Hindlimb muscle (tissue), 1 donor: ENCODE measurements around the gene ITGB5. TPM values are rescaled to one million over a fixed set of nuclear protein-coding genes. Genes with fewer than 3 reads are reported as not detected.
"Not testable (repeated sequence)": the region's sequence is repeated elsewhere in the genome, so short reads cannot be mapped to it uniquely, and the experiment has no call there.

ENCODE experiments used
- DNase-seq: peaks from one replicate; pipeline ENCODE4 v3.0.0-alpha.2; 2013
- polyA plus RNA-seq: library from polyadenylated mRNA; unstranded; fragments of 120-200 nt; gene quantifications from one replicate; pipeline ENCODE4 v1.2.1, GENCODE V29; 2013; ENCODE audit not compliant: insufficient read length

Gene ITGB5
- polyA plus RNA-seq, 1 donor: 29.7 TPM

DNA sequence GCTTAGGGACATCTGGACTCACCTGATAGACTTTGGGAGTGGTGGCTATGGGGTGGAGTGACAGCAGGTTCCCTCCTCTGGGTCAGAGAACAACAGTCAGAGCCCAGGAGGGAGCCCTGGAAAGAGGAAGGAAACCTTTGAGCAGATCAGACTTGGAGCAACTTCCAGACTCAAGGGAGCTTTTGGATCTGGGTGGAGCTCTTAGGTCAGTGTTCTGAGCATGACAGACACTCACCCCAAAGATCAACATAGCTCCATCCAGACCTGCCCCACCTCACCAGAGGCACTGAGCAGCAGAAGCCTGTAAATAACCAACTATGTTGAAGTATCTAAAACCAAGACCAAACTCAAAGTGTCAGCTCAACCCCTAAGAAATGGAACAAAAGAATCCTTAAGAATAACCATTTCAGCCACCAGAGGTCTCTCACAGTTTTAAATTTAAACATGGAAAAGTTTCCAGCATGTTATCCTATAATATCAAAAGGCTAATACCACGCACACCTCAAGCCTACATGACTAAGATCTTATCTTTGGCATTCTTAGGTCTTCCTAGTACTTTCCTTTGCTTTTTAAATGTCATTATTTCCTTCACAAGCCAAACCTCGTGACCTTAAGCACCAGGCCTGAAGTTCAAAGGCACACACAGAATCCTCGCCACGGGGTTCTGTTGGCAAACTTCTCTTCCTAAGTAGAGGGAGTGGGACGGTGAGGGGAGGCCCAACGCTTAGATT lies 100.5 kb downstream of the ITGB5 start:
- no peak for DNase-seq

DNA sequence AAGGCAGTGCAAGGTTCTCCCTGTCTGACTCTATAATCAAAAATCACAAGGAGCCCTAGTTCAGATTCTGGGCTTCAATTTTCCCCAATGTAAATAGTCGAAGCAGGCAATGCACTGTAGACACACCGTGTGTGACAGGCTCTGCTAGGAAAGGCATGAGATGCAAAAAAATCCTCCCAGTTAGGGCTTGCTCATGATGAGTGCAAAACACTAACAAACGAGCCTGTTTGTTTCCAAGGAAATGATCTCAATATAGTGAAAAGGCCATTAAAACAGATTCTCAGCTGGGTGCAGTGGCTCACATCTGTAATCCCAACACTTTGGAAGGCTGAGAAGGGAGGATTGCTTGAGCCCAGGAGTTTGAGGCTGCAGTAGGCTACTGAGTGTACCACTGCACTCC lies 101.2 kb downstream of the ITGB5 start:
- no peak for DNase-seq

DNA sequence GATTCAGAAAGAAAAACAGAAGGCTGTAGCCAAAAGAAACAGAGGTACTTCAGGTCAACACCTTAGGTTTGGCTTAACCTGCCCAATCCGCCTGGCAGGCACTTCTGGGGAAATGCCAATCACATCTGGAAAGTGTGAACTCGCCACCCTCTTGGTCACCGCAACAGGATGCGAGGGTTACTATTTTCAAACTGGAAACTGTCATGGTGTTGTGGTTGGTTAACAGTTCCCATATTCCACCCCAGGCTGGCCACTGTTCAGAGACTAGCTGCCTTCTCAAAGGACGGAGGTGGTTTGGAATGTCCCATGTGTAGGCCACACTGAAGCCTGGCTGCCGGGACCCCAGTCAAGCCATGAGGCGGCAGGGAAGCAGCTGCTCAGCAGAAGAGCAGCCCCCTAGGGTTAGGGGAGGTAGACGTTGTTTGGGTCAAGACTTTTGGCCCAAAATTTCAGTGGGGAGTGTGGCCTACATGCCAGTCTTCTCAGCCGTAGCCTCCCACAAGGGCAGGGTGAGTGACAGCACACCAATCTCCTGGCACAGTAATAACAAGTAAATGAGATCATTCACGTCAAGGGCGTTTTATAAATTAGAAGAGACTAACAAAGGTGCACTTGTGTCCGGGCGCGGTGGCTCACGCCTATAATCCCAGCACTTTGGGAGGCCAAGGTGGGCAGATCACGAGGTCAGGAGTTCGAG lies 102.3 kb downstream of the ITGB5 start:
- DNase-seq: no peak

DNA sequence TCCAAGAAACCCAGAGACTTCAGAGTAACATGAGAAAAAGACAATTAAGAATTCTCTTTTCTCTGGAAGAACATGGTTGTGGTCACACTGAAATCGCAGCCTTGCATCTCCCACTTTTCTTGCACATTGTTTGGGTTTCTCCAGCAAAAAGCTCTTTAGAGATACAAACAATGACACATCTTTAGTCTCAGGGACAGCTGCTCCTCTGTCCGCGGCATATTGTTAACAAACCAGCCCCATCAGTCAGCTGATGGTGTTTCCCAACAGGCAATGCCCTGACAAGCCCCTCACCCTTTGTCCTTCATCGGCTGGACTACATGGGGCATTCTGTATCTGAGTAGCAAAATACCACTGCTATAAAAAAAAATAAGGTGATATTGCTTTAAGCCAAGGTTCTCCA lies 103.5 kb downstream of the ITGB5 start:
- no peak for DNase-seq

DNA sequence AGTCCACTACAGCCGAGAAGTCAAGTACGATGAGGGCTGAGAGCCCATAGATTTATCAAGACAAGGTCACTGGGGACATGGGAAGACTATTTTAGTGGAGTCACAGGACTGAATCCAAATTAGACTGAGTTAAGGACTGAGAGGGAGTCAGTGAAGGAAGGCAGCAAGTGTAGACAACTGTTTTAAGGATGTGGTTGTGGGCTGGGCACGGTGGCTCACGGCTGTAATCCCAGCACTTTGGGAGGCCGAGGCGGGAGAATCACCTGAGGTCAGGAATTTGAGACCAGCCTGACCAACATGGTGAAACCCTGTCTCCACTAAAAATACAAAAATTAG lies 104.8 kb downstream of the ITGB5 start:
- DNase-seq: not testable (repeated sequence)

DNA sequence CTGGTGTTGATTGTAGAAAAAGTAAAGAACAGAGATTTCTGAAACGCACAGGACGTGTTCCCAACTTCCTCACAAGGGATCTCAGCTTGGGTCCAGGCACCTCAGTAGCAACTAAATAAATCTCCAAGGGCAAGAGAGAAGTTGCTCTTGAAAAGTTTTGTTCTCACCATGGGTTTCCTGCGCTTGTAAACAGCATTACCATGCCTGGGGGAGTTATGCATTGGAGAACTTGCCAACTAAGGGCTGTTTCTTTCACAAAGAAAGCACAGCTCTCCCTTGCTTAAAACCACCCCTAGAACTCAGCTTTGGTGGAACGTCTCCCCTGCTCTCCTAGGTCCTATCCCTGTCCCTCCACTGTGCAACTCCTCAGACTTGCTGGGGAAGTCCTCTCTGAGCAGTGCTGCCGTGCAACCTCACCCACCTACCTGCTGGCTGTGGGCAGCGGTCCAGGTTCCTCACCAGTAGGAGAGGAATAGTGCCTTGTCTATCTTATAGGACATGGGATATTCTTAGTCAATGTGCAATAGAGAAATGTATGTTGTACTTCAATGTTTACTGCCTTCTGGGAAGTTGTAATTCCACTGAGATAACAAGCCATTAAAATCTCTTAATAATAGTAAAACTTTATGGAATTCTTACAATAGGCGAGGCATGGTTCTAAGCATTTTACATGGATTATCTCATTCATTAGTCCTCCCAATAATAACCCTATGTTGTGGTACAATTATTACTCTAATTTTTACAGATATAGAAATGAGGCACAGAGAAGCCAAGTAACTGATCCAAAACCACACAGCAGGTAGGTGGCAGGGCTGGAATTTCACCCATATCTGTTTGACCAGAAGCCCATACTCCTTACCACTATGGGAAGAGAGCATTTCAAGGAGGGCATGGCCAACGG lies 105.4 kb downstream of the ITGB5 start:
- DNase-seq: no peak

DNA sequence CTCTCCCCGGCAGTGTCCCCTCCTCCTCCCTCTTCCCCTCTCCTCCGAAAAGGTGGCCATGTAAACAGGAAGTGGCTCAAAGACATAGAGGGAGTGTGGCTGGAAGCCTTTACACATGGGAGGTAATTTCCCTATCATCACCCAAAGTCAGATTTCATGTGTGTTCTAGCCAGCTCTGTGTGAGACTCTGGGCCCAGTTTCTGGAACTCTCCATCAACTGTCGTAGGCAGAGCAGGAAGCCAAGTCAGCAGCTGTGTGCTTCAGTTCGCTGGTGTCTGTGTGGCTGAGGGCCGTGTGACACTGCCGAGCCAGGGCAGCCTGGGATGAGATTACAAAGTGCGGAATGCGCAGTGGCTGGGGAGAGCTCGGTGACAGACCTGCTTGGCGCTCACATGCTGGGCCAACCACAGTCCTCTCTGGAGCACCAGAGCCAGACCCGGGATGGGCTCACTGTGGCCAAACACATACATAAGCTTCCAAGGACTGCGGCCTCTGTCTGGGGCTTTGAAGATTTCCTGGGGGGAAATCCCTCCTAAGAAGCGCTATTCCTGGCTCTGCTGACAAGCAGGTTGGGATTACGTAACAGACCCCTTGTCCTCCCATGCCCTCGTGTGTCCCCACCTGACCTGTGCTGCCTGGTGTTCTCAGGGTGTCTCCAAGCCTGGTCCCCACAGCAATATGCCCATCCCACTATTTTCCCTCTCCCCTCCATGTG lies 106.2 kb downstream of the ITGB5 start:
- peak; percentile 86 for DNase-seq

DNA sequence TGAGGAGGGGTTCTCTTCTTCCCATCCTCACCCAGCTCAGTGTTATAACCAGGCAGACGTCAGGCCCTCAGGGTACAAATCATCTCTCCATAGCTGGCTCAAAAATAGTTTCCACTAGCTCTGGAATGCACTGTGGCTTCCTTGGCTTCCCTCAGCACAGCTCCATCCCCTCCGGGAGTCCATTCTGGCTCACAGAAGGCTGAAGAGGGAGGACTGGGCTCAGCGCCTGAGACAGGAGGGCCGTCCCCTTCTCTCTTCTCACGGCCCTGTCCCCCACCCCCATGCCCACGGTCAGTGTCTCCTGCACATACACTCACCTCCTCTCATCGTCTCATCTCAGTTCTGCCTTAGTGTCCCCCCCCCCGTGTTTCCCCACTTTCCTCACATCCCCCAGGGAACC lies 106.8 kb downstream of the ITGB5 start:
- DNase-seq: peak; percentile 88

DNA sequence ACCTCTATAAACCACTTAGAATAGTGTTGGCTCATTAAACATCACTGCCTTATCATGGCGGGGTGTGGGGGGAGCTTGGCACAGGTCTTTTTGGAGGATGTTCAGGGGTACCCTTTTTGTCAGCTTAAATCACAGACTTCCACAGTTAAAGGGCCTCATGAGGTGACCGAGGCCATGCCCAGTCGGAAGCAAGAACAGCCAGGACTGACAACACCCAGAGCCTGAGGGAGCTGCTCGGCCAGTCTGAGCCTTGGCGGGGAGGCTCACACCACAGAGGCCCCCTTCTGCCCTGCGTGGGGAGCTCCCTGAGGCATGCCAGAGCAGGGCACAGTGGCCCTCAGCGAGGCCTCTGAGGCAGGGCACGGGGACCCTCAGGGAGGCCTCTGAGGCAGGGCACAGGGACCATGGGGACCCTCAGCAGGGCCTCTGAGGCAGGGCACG lies 107.4 kb downstream of the ITGB5 start:
- DNase-seq: no peak

DNA sequence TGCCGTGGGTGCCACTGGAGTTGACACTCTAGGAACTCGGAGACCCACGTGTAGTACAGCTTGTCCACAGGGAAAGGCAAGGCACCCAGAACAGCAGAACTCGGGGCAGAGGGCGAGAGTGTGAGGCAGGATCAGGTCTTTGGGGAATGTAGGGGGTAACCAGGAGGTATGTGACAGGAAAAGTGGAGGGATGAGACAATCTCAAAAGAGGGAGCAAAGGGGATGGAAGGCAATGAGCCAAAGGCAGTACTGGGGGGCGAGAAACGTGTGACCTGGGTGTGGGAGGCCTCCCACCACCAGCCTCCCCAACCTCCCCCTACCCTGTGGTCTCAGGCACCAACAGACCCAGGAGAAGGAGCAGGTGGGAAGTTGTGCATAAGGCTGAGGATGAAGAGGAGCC lies 108.0 kb downstream of the ITGB5 start:
- DNase-seq: no peak

DNA sequence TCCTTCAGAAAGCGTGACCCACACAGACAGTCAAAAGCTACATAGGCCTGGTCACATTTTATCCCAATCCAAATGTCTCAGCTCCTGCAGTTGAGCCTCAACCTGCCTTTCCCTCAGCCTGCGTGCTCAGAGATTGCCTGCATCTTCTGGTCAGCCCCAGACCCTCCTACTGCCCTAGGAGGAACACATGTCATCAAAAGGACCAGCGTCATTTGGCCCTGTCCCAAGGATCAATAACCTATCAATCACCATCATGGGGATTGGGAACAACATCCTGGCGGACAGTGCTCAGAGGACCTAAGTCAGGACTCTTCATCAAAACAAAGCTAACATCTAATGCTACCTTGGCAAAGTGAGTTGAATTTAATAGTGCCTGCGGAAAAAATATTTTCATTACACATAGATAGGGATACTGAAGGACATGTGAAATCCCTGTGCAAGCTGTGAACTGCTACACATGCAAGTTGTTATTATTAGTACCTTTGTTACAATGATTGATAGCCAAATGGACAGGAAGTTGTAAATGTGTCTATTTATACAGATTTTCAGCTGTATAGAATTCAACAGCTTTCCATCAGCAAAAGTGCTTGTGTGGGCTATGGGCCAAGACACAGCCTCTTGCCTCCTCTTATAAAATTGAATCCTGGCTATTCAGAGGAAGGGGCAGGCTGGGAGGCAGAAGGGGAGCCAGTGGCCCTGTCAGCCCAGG lies 109.2 kb downstream of the ITGB5 start:
- DNase-seq: no peak

DNA sequence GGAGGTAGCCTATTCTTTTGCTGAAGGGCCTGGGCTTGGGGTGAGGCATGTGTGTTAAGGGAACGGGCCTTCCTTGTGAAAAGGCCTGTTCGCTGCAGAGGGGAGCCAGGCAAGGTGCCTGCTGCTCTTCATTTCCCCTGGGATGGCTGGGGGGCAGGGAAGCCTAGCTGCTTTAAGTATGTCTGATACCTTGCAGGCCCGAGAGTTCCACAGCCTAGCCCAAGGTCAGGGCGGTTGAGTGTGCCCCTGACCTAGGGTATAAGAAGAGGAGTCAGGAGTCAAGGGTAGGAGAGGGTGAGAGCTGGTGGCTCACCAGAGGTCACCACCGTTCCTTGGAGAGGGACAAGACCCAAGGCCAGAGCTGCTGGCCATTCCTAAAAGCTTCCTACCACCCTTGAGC lies 110.3 kb downstream of the ITGB5 start:
- no peak for DNase-seq

DNA sequence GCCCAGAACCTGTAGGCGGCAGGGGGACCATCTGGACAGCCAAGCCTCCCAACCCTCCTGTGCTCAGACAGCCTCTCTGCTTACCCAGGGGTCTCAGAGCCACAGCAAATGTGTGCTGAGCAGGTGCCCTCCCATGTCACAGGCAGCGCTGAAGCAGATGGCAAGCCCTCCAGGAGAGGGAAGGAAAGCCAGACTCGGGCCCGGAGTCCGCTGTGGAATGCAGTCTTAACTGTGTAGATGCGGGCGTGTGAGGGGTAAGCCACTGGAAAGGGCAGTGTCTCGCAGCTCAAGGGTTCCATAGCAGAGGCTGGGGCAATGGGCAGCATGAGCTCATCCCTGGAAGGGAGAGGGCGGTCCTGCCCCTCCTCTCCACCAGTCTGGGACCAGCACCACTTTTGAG lies 111.3 kb downstream of the ITGB5 start:
- no peak for DNase-seq

DNA sequence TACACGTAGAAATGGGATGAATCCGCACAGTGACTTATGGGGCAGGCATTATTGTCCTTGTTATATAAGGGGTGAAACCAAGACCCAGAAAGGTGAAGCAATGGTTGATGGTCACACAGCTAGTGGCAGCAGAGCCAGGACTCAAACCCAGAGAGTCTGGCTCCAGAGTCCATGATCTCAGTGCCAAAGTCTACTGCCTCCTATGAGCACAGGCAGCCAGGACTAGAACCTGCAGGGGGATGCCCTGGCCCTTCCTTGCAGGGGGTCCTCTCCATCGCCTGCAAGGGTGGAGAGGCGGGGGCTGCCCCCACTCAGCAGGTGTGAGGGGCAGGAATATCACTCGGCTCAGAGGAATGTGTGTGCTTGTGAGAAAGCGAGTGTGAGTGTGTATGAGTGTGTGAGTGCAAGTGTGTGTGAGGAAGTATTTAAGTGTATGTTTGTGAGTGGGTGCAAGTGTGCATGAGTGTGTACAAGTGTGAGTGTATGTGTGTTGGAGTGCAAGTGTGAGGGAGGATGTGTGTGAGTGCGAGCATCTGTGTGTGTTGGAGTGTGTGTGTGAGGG lies 112.2 kb downstream of the ITGB5 start:
- DNase-seq: no peak

DNA sequence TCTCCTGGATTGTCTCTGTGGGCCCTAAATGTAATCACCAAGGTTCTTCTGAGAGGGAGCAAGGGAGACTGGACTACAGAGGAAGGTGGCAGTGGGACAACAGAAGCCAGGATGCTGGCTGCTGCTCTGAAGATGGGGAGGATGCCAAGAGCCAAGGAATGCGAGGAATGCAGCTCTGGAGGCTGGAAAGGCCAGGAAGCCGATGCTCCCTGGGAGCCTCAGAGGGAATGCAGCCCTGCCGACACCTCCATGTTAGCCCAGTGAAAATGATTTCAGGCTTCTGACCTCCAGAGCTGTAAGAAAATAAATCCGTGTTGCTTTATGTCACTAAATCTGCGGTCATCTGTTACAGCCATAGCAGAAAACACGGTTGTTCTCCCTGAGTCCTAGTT lies 112.8 kb downstream of the ITGB5 start:
- no peak for DNase-seq

DNA sequence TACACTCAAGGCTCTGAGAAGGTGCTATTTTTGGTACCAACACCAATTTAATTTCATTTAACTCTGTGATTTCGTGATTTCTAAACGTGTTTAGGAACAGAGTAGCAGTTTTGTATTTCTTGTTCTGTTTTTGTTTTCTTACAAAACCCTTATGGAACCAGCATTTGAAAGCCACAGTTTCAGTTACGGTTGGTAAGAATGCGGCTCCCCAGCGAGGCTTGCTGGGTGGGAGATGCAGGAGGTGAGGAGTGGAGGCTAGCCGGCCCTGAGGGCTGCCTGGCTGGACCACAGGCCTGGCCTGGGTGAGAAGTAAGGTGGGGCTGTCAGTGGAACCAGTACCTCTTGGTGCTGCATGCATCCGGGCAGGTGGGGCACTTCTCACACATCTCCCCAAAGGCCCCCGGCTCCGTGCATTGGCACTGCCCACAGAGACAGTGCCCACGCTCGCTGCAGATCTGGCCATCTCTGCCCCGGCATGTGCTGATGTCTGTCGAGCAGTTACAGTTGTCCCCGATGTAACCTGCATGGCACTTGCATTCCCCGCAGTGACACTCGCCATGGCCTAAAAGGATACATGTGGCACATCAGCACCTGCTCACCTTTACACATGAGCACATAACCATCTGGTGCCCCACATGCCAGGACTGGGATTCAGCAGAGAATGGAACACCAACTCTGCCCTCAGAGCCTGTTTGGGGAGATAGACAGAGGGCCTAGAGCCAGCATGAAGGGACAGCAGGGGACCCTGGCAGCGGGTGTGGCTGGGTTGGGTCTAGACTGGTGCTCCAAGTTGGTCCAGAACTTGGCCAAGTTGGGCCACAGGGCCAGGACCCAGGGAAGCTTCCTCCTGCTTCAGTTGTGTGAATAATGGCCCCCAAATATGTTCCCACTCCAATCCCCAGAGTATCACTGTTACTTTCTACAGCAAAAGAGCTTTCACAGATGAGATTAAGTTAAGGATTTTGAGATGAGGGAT lies 113.5 kb downstream of the ITGB5 start:
- DNase-seq: no peak

DNA sequence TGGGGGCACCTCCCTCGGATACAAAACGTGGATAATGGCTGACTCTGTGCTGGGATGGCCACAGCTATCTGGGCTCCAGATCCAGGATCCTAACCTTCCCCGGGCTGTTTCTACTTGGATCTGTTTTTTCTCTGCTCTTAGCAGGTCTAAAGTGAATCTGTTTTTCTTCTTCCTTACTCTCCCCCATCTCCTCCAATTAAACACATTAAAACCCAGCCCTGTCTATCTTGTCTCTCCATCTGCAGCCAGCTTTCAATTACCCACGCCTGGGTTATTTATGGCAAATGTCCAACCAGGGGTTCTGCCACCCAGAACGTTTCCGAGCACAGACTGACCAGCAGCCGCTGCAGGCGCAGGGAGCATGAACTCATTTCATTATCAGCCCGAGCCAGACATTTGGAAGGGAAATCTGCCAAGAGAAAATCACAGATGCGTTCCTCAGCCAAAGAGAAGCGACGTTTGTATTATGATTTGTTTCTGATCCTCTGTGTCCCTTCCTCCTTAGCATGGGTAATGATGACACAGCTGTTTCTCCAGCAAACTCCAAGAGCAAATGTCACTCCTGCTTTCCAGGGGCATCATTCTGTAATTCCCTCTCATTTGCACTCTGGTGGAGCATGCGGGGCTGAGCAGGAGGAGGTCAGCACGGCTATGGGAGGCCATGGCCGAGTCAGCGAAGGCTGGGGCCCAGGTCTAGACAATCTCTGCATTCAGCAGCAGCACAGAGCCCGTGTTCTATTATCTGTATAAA lies 114.9 kb downstream of the ITGB5 start:
- DNase-seq: peak; percentile 73

DNA sequence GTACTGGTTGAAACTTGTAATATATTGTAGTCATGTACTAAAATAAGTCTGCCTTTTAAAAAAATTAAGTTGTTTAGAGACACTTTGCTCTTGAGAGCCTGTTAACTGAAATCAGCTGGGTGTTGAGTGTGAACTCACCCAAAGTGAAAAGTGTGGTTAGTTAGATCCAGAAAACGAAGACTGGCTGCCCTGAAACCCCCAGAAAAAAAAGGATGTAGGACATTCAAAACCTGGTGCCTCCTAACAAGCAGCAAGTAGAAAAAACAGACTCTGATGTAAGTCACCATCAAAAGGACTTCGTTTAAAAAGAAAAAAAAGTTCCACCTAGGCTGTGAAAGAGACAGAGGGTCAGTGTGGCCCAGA lies 116.1 kb downstream of the ITGB5 start:
- DNase-seq: no peak

DNA sequence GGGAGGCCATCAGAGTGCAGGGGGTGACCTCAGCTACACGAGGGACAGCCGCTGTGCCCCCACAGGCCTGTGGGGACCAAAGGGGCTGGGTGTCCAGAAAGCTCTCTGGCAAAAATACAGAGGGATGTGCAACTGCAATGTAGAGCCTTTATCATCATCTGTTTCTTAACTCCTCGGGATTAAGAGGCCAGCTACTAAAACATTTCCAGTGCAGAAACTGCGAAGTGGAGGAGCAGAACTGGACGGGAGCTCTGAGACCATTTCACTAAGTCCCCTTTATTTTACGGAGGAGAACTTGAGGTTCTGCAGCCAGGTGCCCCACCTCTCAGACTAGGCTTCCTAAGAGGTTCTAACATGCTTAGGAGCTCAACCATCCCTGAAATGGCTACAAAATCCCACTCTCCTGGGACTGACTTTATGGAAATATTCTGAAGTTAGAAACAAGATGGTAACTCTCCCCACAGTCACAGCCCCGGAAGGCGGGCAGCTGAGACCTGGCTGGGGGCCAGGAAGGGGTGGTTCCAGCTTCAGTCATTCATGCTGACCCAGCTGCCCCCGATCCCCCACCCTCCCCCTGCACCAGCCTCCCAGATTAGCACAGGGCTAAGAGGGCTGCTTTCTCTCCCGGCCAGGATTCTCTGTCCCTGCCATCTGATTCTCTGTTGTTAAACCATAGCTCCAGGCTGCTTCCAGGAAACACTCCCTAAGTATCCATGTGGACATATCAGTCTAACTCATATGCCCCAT lies 116.7 kb downstream of the ITGB5 start:
- DNase-seq: no peak
